Measurements from ENCODE around the gene ZNF215. TPM values are rescaled to one million over a fixed set of nuclear protein-coding genes. Genes with fewer than 3 reads are reported as not detected.

Gene ZNF215
- total RNA-seq, 2 experiments from 2014 or later: 59.8 to 61.0 TPM

- no peaks in the 10 kb centered on the region for H4K20me1 ChIP-seq (ENCODE audit: insufficient read depth, low read length)
- no peaks in the 10 kb centered on the region for H3K36me3 ChIP-seq (ENCODE audit: insufficient read depth, low read length)
- BruUV-seq (replicated peaks): no TSS peak
- CTCF ChIA-PET (ENCODE audit: unreplicated experiment): no interaction called here
- no peaks in the 10 kb centered on the region for H3K4me1 ChIP-seq (ENCODE audit: insufficient read depth, low read length, poor library complexity, severe bottlenecking)
- H3K4me2 ChIP-seq (ENCODE audit: low read length): no peak overlapping the region
- no peak overlapping the region for H2AFZ ChIP-seq (ENCODE audit: low read length)
- no peak for TF ChIP-seq EZH2phosphoT487 (IDR thresholded peaks at IDR 0.05; ENCODE audit: borderline replicate concordance, low read depth, low read length)
- no peak for TF ChIP-seq CTCF (conservative IDR thresholded peaks at IDR 0.05; ENCODE audit: low read length)
- H3K27ac ChIP-seq (ENCODE audit: low read depth, low read length, poor library complexity, severe bottlenecking): no peak overlapping the region
- no peaks in the 10 kb centered on the region for H3K9me2 ChIP-seq (ENCODE audit: insufficient read depth, low read length)
- intact Hi-C loops (cut with micrococcal nuclease; ENCODE audit: unreplicated experiment): no loop called here
- POLR2A ChIA-PET: no interaction called here
- H3K4me3 ChIP-seq (ENCODE audit: low read depth, low read length, poor library complexity, severe bottlenecking): no peak overlapping the region
- H3K79me2 ChIP-seq (ENCODE audit: insufficient read depth, low read depth, low read length): no peaks in the 10 kb centered on the region
- DNase-seq (ENCODE audit: low spot score): no peak
- H3K9me3 ChIP-seq (ENCODE audit: low read length): no peaks in the 10 kb centered on the region
Measured at GRCh38 chr11:6911378-6911777, 14.8 kb upstream of the ZNF215 start.

- Histone ChIP-seq H3K4me2 (ENCODE audit: low read length) (no peak overlapping the region), H3K36me3 (ENCODE audit: insufficient read depth, low read length) (no peaks in the 10 kb centered on the region), H3K9me3 (ENCODE audit: low read length) (no peaks in the 10 kb centered on the region), H4K20me1 (ENCODE audit: insufficient read depth, low read length) (no peaks in the 10 kb centered on the region), H3K9me2 (ENCODE audit: insufficient read depth, low read length) (no peaks in the 10 kb centered on the region), H3K4me3 (ENCODE audit: low read depth, low read length, poor library complexity, severe bottlenecking) (no peak overlapping the region), H3K27ac (ENCODE audit: low read depth, low read length, poor library complexity, severe bottlenecking) (no peak overlapping the region), H3K79me2 (ENCODE audit: insufficient read depth, low read depth, low read length) (no peaks in the 10 kb centered on the region), H2AFZ (ENCODE audit: low read length) (no peak overlapping the region), H3K4me1 (ENCODE audit: insufficient read depth, low read length, poor library complexity, severe bottlenecking) (no peaks in the 10 kb centered on the region)
- BruUV-seq (replicated peaks): no TSS peak
- intact Hi-C loops (cut with micrococcal nuclease; ENCODE audit: unreplicated experiment): no loop called here
- ChIA-PET CTCF (ENCODE audit: unreplicated experiment) (no interaction called here), POLR2A (interaction anchor here (0.6 kb wide), 1 partner anchor 18 kb away, joined by 6 read pairs; no protein-coding TSS in a partner anchor)
- TF ChIP-seq EZH2phosphoT487 (IDR thresholded peaks at IDR 0.05; ENCODE audit: borderline replicate concordance, low read depth, low read length): no peak
- no peak for TF ChIP-seq CTCF (conservative IDR thresholded peaks at IDR 0.05; ENCODE audit: low read length)
- no peak for DNase-seq (ENCODE audit: low spot score)
Measured at GRCh38 chr11:6911948-6912347, 14.3 kb upstream of the ZNF215 start.

- no peaks in the 10 kb centered on the region for H3K4me1 ChIP-seq (ENCODE audit: insufficient read depth, low read length, poor library complexity, severe bottlenecking)
- TF ChIP-seq EZH2phosphoT487 (IDR thresholded peaks at IDR 0.05; ENCODE audit: borderline replicate concordance, low read depth, low read length) (no peak), CTCF (conservative IDR thresholded peaks at IDR 0.05; ENCODE audit: low read length) (no peak)
- no peak for DNase-seq (ENCODE audit: low spot score)
- H3K9me3 ChIP-seq (ENCODE audit: low read length): peaks cover 6% of the 10 kb centered on the region
- no peak overlapping the region for H3K4me3 ChIP-seq (ENCODE audit: low read depth, low read length, poor library complexity, severe bottlenecking)
- H4K20me1 ChIP-seq (ENCODE audit: insufficient read depth, low read length): no peaks in the 10 kb centered on the region
- POLR2A ChIA-PET: interaction anchor here (1.2 kb wide), 1 partner anchor 174 kb away, joined by 3 read pairs; no protein-coding TSS in a partner anchor
- H3K36me3 ChIP-seq (ENCODE audit: insufficient read depth, low read length): peaks cover 15% of the 10 kb centered on the region
- H3K27ac ChIP-seq (ENCODE audit: low read depth, low read length, poor library complexity, severe bottlenecking): no peak overlapping the region
- H3K4me2 ChIP-seq (ENCODE audit: low read length): no peak overlapping the region
- no TSS peak for BruUV-seq (replicated peaks)
- CTCF ChIA-PET (ENCODE audit: unreplicated experiment): no interaction called here
- H3K9me2 ChIP-seq (ENCODE audit: insufficient read depth, low read length): no peaks in the 10 kb centered on the region
- intact Hi-C loops (cut with micrococcal nuclease; ENCODE audit: unreplicated experiment): loop anchor here (10.0 kb wide), 1 partner anchor 685 kb away; the partner anchor contains the start of genes CNGA4 and FHIP1B
- H2AFZ ChIP-seq (ENCODE audit: low read length): no peak overlapping the region
- no peaks in the 10 kb centered on the region for H3K79me2 ChIP-seq (ENCODE audit: insufficient read depth, low read depth, low read length)
Measured at GRCh38 chr11:6919698-6920097, 6.5 kb upstream of the ZNF215 start.

Data from OCI-LY7 (cell line).